ENCODE data around the gene ZNF502.

ZNF502 gene

GRCh38 chr3:44721231-44722102 lies 9.0 kb downstream of the ZNF502 start:
- DNase-seq (ENCODE audit: low read depth) = no peak
- H3K4me3 ChIP-seq (ENCODE audit: low read depth, low read length) = no peak overlapping the region
- TF ChIP-seq POLR2A (IDR thresholded peaks at IDR 0.05; ENCODE audit: extremely low read depth, insufficient read length) (no peak), MYC (IDR thresholded peaks at IDR 0.05; ENCODE audit: low read depth, low read length) (no peak), MAX (IDR thresholded peaks at IDR 0.05; ENCODE audit: low read depth, low read length) (no peak), CTCF (IDR thresholded peaks at IDR 0.05; ENCODE audit: low read depth, low read length) (no peak)

DNA sequence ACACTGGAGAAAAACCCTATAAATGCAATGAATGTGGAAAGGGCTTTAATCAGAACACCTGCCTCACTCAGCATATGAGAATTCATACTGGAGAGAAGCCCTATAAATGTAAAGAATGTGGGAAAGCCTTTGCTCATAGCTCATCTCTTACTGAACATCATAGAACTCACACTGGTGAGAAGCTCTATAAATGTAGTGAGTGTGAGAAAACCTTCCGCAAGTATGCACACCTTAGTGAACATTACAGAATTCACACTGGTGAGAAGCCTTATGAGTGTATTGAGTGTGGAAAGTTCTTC lies 9.6 kb downstream of the ZNF502 start:
- DNase-seq (ENCODE audit: low read depth) = no peak
- no peak for TF ChIP-seq MYC (IDR thresholded peaks at IDR 0.05; ENCODE audit: low read depth, low read length)
- no peak for TF ChIP-seq MAX (IDR thresholded peaks at IDR 0.05; ENCODE audit: low read depth, low read length)
- no peak for TF ChIP-seq CTCF (IDR thresholded peaks at IDR 0.05; ENCODE audit: low read depth, low read length)
- no peak for TF ChIP-seq POLR2A (IDR thresholded peaks at IDR 0.05; ENCODE audit: extremely low read depth, insufficient read length)
- no peak overlapping the region for H3K4me3 ChIP-seq (ENCODE audit: low read depth, low read length)

DNA sequence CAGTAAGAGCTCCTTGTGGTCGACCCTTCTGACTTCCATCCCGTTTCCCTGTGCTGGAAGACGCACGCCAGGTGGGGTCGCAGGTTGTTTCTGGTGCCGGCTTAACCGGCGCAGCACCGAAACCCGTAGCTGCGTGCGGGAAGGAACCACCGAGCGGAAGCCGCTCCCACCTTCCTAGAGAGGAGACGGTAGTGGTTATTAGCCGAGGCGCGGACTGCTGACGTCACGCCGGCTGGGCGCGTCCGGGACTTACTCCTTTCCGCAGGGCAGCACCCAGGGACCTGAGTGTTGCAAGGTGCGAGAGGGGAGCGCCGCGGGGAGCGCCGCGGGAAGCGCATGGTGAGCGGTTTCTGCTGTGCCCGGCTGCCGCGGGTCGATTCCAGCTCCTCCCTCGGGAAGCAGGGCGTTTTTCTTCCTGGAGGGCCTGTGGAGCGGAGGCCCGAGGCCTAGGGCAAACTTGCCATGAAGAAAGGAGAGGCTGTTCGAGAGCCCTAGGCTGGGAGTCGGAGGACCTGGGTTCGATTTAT lies 17.0 kb downstream of the ZNF502 start, which contains the start of gene ZNF501:
Gene ZNF501, plus strand, starts transcription at position 252 of the 527 bp plus-strand sequence. CDS start 4,787 bp downstream, outside the sequence.
- no peak within 1 kb of the TSS for H3K4me3 ChIP-seq (ENCODE audit: low read depth, low read length)

GRCh38 chr3:44734646-44735168 lies 22.2 kb downstream of the ZNF502 start:
- no peak for DNase-seq (ENCODE audit: low read depth)
- no peak for TF ChIP-seq MYC (IDR thresholded peaks at IDR 0.05; ENCODE audit: low read depth, low read length)
- TF ChIP-seq POLR2A (IDR thresholded peaks at IDR 0.05; ENCODE audit: extremely low read depth, insufficient read length) = no peak
- H3K4me3 ChIP-seq (ENCODE audit: low read depth, low read length) = no peak overlapping the region

More for the DNA sequence above, 17.0 kb downstream of the ZNF502 start, which contains the start of gene ZNF501:
- DNase-seq (ENCODE audit: low read depth) = no peak
- no peak for TF ChIP-seq MAX (IDR thresholded peaks at IDR 0.05; ENCODE audit: low read depth, low read length)
- TF ChIP-seq POLR2A (IDR thresholded peaks at IDR 0.05; ENCODE audit: extremely low read depth, insufficient read length) = no peak
- no peak for TF ChIP-seq MYC (IDR thresholded peaks at IDR 0.05; ENCODE audit: low read depth, low read length)
- TF ChIP-seq CTCF (IDR thresholded peaks at IDR 0.05; ENCODE audit: low read depth, low read length) = no peak

GRCh38 chr3:44761101-44761423 lies 48.6 kb downstream of the ZNF502 start:
- DNase-seq (ENCODE audit: low read depth) = no peak
- H3K4me3 ChIP-seq (ENCODE audit: low read depth, low read length) = peak overlapping the region; percentile 91
- TF ChIP-seq POLR2A (IDR thresholded peaks at IDR 0.05; ENCODE audit: extremely low read depth, insufficient read length) (no peak), CTCF (IDR thresholded peaks at IDR 0.05; ENCODE audit: low read depth, low read length) (no peak), MYC (IDR thresholded peaks at IDR 0.05; ENCODE audit: low read depth, low read length) (no peak), MAX (IDR thresholded peaks at IDR 0.05; ENCODE audit: low read depth, low read length) (no peak)

- peak; percentile 97 for DNase-seq (ENCODE audit: low read depth)
- TF ChIP-seq MAX (IDR thresholded peaks at IDR 0.05; ENCODE audit: low read depth, low read length) = peak; percentile 87
- TF ChIP-seq CTCF (IDR thresholded peaks at IDR 0.05; ENCODE audit: low read depth, low read length) = no peak
- TF ChIP-seq POLR2A (IDR thresholded peaks at IDR 0.05; ENCODE audit: extremely low read depth, insufficient read length) = peak; percentile 74
- TF ChIP-seq MYC (IDR thresholded peaks at IDR 0.05; ENCODE audit: low read depth, low read length) = peak; percentile 98
- peak within 1 kb of the TSS; percentile 91 for H3K4me3 ChIP-seq (ENCODE audit: low read depth, low read length)
Observed at GRCh38 chr3:44761424-44762169, 49.1 kb downstream of the ZNF502 start, which contains the start of the genes KIAA1143 and KIF15. TSS of gene KIAA1143 (minus strand) at chr3:44761619. CDS start at chr3:44761602, 17 bp downstream. TSS of gene KIF15 (plus strand) at chr3:44761794. CDS start at chr3:44761866, 72 bp downstream.
